OCI-LY1 (cell line): ENCODE data around the gene LRRC74A.
A peak's percentile ranks its signal among the peaks of the same experiment; 100 is the strongest.

Experiments used
- H2AFZ ChIP-seq: fragments of 200-600 bp; sonication (generic), shearing (Covaris generic); 2 replicates; pipeline ENCODE4 v1.6.0; 2014; ENCODE audit warnings: antibody characterized with exemption, mild to moderate bottlenecking, low read length
- H3F3A ChIP-seq: fragments of 200-600 bp; sonication (generic), shearing (Covaris generic); 2 replicates; pipeline ENCODE4 v1.6.0; 2014; ENCODE audit warnings: mild to moderate bottlenecking, antibody characterized with exemption, low read length, moderate library complexity; ENCODE audit not compliant: insufficient read depth
- H3K27ac ChIP-seq: fragments of 200-600 bp; sonication (generic); 2 replicates; pipeline ENCODE4 v1.5.1; 2014; ENCODE audit warnings: low read length, mixed run types, mild to moderate bottlenecking, low read depth; ENCODE audit not compliant: poor library complexity, severe bottlenecking
- H3K27me3 ChIP-seq: fragments of 200-600 bp; sonication (generic); 2 replicates; pipeline ENCODE4 v1.6.0; 2014; ENCODE audit warnings: antibody characterized with exemption, mild to moderate bottlenecking, low read length, moderate library complexity; ENCODE audit not compliant: insufficient read depth
- H3K36me3 ChIP-seq: fragments of 200-600 bp; sonication (generic); 2 replicates; pipeline ENCODE4 v1.6.1; 2014; ENCODE audit warnings: mild to moderate bottlenecking, antibody characterized with exemption, low read length, moderate library complexity, mixed read lengths; ENCODE audit not compliant: insufficient read depth
- H3K4me1 ChIP-seq: fragments of 200-600 bp; sonication (generic); 2 replicates; pipeline ENCODE4 v1.5.1; 2014; ENCODE audit warnings: mild to moderate bottlenecking, low read length, moderate library complexity; ENCODE audit not compliant: insufficient read depth, severe bottlenecking
- H3K4me2 ChIP-seq: fragments of 200-600 bp; sonication (generic), shearing (Covaris generic); 2 replicates; pipeline ENCODE4 v1.6.1; 2014; ENCODE audit warnings: low read length
- H3K4me3 ChIP-seq: fragments of 200-600 bp; sonication (generic); 2 replicates; pipeline ENCODE4 v1.5.1; 2014; ENCODE audit warnings: low read length, low read depth, mild to moderate bottlenecking, mixed read lengths; ENCODE audit not compliant: poor library complexity, severe bottlenecking
- H3K79me2 ChIP-seq: fragments of 200-600 bp; shearing (Covaris generic); 2 replicates; pipeline ENCODE4 v1.6.1; 2016; ENCODE audit warnings: mixed run types, low read length, mixed read lengths; ENCODE audit not compliant: insufficient read depth
- H3K9ac ChIP-seq: fragments of 200-600 bp; sonication (generic), shearing (Covaris generic); 2 replicates; pipeline ENCODE4 v1.6.1; 2014; ENCODE audit warnings: mild to moderate bottlenecking, low read length, mixed read lengths
- H3K9me2 ChIP-seq: fragments of 200-600 bp; sonication (generic), shearing (Covaris generic); 2 replicates; pipeline ENCODE4 v1.6.1; 2014; ENCODE audit warnings: low read depth, mild to moderate bottlenecking, low read length, mixed read lengths
- H3K9me3 ChIP-seq: fragments of 200-600 bp; shearing (Covaris generic); 2 replicates; pipeline ENCODE4 v1.6.1; 2014; ENCODE audit warnings: low read length, mixed read lengths
- H4K20me1 ChIP-seq: fragments of 200-600 bp; sonication (generic), shearing (Covaris generic); 2 replicates; pipeline ENCODE4 v1.6.0; 2016; ENCODE audit warnings: mild to moderate bottlenecking, low read length; ENCODE audit not compliant: insufficient read depth
- EZH2 ChIP-seq: fragments of 200-600 bp; sonication (generic), shearing (Covaris generic); IDR thresholded peaks from 2 replicates; pipeline ENCODE4 v1.8.0; 2017; ENCODE audit warnings: borderline replicate concordance, mixed run types, mild to moderate bottlenecking, antibody characterized with exemption, low read length, moderate library complexity, mixed read lengths
- TF ChIP-seq, protein P1 (sequence below): fragments of 200-600 bp; sonication (generic), shearing (Covaris generic); IDR thresholded peaks from 2 replicates; pipeline ENCODE4 v1.5.1; 2017; ENCODE audit warnings: mild to moderate bottlenecking, antibody characterized with exemption, low read length, moderate library complexity, mixed read lengths

The LRRC74A gene

DNA sequence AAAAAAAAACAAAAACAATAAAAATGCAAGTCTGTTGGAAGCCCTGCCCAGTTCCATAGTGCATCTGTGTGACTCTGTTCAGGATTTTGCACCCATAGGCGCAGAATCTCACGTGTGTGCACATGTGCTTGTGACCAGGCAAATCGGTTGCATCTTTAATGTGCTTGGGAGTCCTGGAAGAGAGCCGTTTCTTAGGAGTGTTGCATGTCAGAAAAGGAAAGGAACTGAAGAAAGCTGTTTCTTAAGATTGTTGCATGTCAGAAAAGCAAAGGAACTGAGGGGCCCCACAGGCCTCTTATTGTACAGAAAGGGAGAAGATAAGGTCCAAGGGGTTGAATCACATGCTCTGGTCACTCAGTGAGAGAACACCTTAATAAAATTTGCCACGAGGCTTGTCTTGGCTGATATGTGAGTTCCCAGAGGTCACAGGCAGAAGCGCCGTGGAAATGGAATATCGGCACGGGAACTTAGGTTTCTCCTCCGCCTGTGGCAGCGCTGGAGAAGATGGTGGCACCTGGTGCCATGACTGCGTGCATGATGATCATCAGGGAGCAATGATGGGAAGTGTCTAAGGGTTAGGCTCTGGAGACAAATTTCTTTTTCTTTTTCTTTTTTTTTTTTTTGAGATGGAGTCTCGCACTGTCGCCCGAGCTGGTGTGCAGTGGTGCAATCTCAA, 90.0 kb downstream of the LRRC74A start:
- Histone ChIP-seq H3K9me3 (no peaks in the 10 kb centered on the region), H3K9me2 (no peaks in the 10 kb centered on the region), H4K20me1 (no peaks in the 10 kb centered on the region), H3F3A (no peaks in the 10 kb centered on the region), H3K4me3 (no peak overlapping the region), H3K4me1 (peaks cover 15% of the 10 kb centered on the region), H3K9ac (no peak overlapping the region), H3K36me3 (no peaks in the 10 kb centered on the region), H3K27me3 (peaks cover 9% of the 10 kb centered on the region; the same call in 1 of the 2 replicates), H3K4me2 (no peak overlapping the region), H3K27ac (no peak overlapping the region), H3K79me2 (no peaks in the 10 kb centered on the region), H2AFZ (no peak overlapping the region)
- TF ChIP-seq, protein P1, sequence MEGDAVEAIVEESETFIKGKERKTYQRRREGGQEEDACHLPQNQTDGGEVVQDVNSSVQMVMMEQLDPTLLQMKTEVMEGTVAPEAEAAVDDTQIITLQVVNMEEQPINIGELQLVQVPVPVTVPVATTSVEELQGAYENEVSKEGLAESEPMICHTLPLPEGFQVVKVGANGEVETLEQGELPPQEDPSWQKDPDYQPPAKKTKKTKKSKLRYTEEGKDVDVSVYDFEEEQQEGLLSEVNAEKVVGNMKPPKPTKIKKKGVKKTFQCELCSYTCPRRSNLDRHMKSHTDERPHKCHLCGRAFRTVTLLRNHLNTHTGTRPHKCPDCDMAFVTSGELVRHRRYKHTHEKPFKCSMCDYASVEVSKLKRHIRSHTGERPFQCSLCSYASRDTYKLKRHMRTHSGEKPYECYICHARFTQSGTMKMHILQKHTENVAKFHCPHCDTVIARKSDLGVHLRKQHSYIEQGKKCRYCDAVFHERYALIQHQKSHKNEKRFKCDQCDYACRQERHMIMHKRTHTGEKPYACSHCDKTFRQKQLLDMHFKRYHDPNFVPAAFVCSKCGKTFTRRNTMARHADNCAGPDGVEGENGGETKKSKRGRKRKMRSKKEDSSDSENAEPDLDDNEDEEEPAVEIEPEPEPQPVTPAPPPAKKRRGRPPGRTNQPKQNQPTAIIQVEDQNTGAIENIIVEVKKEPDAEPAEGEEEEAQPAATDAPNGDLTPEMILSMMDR = no peak
- TF ChIP-seq EZH2 = no peak

- H2AFZ ChIP-seq = no peak overlapping the region
- peaks cover 9% of the 10 kb centered on the region; the same call in 1 of the 2 replicates for H3K27me3 ChIP-seq
- H3K9me3 ChIP-seq = no peaks in the 10 kb centered on the region
- H3K4me1 ChIP-seq = peaks cover 15% of the 10 kb centered on the region
- no peaks in the 10 kb centered on the region for H3K9me2 ChIP-seq
- TF ChIP-seq, protein P1 = peak; percentile 25; the same call in 1 of the 2 replicates
- no peak for TF ChIP-seq EZH2
- H3K4me2 ChIP-seq = no peak overlapping the region
- H3K9ac ChIP-seq = no peak overlapping the region
- H4K20me1 ChIP-seq = no peaks in the 10 kb centered on the region
- no peak overlapping the region for H3K27ac ChIP-seq
- no peak overlapping the region for H3K4me3 ChIP-seq
- H3K36me3 ChIP-seq = no peaks in the 10 kb centered on the region
- no peaks in the 10 kb centered on the region for H3K79me2 ChIP-seq
- H3F3A ChIP-seq = no peaks in the 10 kb centered on the region
Observed at GRCh38 chr14:76917158-76917596, 91.0 kb downstream of the LRRC74A start.

DNA sequence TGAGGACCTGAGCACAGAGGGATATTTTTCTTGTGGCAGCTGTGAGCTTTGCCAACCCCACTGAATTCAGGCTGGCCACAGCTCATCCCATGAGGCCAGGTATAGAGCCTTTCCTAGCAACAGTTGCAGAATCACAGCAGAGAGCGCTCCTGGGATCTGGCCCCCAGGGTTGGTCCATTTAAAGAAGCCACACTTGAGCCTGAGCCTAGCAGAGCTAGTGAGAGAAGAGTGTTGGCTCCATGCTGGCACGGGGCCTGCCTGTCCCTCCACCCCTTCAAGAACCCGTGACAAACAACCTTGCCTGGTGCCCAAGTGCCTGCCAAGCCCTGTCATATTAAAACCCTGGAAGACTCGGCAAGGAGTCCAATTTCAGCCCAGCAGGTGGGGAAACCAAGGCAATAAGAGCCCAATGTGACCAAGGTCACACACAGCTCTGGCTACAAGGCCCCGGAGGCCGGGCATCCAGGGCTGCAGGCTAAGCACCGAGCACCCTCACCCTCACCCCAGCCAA, 91.6 kb downstream of the LRRC74A start:
- no peak overlapping the region for H3K4me2 ChIP-seq
- H2AFZ ChIP-seq = no peak overlapping the region
- H3K4me3 ChIP-seq = no peak overlapping the region
- no peak for TF ChIP-seq EZH2
- TF ChIP-seq, protein P1 = no peak
- H3F3A ChIP-seq = no peaks in the 10 kb centered on the region
- H3K9ac ChIP-seq = no peak overlapping the region
- no peak overlapping the region for H3K27ac ChIP-seq
- H4K20me1 ChIP-seq = no peaks in the 10 kb centered on the region
- peaks cover 15% of the 10 kb centered on the region for H3K4me1 ChIP-seq
- H3K27me3 ChIP-seq = 0 out of 2 replicates have a peak, but pooled peaks cover 9% of the 10 kb centered on the region
- no peaks in the 10 kb centered on the region for H3K9me2 ChIP-seq
- no peaks in the 10 kb centered on the region for H3K9me3 ChIP-seq
- no peaks in the 10 kb centered on the region for H3K36me3 ChIP-seq
- no peaks in the 10 kb centered on the region for H3K79me2 ChIP-seq
